GM21529 (cell line): Measurements from ENCODE around the gene TEAD2.

Experiments used
- ATAC-seq: cut with Tn5 transposase; IDR thresholded peaks from one replicate; pipeline ENCODE4 v1.9.1; 2021; ENCODE audit not compliant: unreplicated experiment

Gene TEAD2

GRCh38 chr19:49362048-49362928 is at the start of gene TEAD2:
Gene TEAD2, minus strand, starts transcription at chr19:49362416. Its CDS starts 2,341 bp downstream, at chr19:49360075.
- ATAC-seq: no peak

- no peak for ATAC-seq
These were observed 49.6 kb upstream of the TEAD2 start for GRCh38 chr19:49411681-49412326.

DNA sequence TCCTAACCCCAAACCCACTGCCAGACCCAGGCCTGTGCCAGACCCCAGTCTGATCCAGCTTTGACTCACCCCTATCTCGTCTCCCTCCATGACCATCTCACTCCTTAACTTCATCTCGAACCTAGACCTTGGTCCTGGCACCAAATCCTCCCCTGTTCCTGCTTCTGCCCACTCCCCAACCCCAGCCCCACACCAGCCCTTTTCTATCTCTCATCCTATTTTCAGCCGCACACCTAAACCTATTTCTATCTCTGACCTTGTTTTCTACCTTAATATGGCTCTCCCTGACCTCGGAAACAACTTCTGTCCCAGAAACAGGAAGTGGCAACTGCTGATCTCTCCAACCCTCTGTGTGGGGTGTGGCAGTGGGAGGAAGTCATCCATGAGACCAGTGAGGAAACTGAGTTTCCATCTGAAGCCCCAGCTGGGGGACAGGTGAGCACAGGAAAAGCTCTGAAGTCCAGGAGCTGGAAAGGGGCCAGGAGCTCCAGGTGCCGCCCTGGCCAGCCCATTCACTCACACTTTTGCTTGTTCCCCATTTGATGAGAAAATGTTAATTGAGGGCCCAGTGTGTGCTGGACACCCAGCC is 47.3 kb upstream of the TEAD2 start:
- ATAC-seq: no peak

DNA sequence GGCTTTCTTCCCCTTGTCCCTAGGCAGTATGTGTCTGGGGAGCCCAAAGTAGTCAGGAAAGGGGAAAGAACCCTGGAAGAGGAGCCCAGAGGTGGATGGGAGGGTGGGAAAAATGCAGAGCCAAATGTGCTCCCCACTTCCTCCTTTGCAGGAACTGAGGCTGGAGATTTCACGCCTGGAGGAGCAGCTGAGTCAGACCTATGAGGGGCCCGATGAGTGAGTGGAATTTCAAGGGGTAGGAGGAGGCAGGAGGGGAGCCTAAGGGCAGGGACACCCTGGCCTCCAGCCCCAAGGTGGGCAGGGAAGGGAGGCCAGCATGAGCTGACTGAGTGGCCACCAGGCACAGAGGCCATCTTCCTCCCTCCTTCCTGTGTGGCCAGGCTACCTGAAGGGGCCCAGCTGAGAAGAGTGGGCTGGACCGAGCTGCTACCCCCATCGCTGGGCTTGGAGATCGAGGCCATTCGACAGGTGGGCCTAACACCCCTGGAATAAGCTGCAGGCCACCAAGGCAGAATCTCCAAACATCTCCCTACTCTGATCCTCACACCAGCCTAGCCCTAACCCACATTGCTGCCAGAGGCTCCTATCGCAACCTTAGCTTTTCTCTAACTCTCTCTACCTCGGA is 46.7 kb upstream of the TEAD2 start:
- ATAC-seq: no peak

GRCh38 chr19:49407482-49408015 is 45.3 kb upstream of the TEAD2 start:
- no peak for ATAC-seq

DNA sequence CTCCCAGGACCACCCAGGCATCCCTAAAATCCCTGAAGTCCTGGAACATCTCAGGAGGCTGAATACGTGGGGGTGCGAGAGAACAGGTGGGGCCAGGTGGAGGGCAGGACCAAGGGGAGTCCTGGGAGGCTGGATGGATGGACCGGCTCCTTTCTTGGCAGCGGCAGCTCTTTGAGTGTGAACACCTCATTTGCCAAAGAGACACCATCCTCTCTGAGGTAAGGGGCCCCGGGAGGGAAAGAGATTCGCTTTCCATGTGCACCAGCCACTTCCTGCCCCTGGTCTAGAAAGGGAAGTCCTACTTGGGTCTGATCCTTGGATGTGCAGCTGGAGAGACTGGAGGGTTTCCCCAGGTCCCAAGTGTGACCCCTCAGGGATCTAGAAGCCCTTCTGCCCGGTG is 44.9 kb upstream of the TEAD2 start:
- no peak for ATAC-seq

DNA sequence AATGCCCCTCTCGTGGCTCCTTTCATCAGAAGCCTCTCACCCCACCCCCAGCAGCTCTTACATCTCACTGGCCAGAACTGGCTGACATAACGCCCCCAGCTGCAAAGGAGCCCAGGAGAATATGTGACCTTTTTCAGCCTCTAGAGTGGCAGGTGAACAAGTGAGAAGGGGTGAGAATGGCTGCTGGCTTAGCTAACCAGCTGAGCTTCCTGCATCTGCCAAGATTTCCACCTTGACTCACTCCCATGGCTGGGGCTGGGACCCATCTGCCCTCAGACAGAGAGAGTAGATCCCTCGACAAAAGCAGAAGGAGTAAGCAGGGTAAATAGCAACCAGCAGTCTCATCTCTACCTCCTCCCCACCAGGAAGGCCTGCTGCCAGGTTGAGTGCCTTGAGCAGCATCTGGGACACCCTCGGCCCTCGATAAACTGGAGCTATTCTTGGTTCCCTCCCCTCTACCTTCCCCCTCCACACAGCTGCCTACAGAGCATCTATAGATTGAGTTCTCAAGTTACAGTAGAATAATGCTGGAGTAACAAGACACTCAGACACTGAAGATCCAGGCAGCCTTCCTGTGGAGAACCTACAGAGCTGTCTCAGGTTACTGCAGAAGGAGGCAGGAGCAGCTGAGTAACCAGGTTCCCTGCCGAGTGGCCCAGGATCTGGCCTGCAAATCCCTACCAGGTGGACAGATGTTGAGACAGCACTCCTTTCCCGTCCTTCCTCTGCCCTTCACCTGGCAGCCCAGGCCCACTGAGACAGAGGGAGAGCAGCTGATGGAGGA is 41.4 kb upstream of the TEAD2 start:
- no peak for ATAC-seq

GRCh38 chr19:49400029-49400428 is 37.8 kb upstream of the TEAD2 start:
- no peak for ATAC-seq

GRCh38 chr19:49398931-49399330 is 36.7 kb upstream of the TEAD2 start:
- ATAC-seq: no peak

DNA sequence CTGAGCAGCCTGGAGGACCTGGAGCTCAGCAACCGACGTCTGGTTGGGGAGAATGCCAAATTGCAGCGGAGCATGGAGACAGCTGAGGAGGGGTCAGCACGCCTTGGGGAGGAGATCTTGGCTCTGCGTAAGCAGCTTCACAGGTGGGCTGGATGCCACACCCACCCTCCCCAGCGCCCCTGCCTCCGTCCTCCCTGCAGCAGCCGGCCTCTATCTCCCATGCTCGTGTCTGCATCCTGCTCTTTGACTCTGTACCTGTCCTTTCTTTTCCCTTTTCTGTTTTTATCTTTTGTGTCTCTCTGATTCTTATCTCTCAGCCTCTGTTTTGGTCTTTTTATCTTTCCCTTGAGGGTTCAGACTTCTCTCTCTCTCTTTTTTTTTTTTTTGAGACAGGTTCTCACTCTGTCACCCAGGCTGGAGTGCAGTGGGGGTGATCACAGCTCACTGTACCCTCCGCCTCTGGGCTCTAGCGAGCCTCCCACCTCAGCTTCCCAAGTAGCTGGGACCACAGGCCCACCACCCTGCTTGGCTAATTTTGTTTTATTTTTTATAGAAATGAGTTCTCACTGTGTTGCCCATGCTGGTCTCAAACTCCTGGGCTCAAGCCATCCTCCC is 35.9 kb upstream of the TEAD2 start:
- ATAC-seq: no peak

- ATAC-seq: no peak
These were observed 34.7 kb upstream of the TEAD2 start for GRCh38 chr19:49396738-49397505.

DNA sequence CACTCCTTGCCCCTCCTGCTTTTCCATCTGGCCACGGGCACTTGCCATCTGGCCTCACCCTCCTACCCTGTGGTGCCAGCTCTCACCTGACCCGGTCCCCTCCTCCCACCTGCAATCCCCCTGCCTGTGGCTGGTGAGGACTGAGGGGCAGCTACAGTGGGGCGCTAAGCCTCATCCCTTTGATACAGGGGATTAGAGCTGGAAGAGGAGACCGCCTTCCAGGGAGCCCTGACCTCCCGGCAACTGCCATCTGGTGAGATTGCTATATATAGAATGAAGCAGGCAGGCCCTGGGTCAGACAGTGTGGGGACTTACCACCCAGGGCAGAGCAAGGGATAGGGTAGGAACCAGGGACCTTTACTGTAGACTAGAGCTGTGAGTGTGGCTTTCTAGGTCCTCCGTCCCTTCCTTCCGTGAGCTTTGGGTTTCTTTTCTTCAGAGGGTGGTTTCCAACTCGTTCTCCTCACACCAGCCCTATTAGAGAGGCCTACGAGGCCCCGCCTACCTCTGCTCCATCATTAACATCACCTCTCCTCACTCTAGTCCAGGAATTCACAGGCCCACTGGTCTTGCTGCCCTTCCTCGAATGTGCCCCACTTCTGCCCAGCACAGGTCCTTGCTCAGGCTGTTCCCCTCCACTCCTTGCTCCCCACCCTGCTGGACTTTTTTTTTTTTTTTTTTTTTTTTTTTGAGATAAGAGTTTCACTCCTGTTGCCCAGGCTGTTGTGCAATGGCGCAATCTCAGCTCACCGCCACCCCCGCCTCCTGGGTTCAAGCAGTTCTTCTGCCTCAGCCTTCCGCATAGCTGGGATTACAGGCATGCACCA is 33.6 kb upstream of the TEAD2 start:
- no peak for ATAC-seq

- ATAC-seq: no peak
These were observed 31.7 kb upstream of the TEAD2 start for GRCh38 chr19:49393881-49394280.

DNA sequence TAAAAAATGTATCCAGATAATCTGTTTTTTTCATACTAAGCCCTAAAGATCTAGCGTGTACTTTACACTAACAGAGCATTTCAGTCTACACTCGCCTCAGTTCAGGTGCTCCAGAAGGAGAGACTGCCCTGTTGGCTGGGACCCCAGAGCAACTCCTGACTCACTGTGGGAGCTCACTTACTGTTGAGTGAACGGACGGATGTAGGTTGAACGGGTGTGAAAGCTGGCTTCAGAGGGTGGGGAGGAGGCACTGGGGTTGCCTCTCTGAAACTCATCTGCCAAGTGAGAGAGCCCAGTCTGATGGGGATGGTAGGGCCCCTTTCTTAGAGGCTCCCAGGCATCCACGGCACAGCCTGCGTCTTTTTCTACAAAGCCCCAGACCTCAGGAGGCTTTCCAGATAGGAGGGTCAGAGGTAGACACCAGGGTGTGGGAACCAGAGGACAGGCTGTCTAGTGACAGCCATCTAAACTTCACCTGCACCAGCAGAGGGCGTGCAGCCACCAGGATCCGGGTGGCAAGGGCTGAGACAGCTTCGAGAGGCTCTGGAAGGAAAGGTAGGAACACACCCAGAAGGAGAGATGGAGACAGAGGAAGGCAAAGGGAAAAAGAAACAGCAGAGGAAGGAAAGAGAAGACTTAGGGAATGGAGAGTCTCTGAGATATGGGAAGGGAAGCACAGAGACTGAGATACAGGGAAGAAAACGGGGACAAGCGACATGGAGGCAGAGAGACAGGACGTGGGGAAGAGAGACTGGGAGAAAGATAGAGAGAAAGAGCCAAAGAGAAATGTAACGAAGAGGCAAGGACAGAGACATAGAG is 29.6 kb upstream of the TEAD2 start:
- no peak for ATAC-seq

DNA sequence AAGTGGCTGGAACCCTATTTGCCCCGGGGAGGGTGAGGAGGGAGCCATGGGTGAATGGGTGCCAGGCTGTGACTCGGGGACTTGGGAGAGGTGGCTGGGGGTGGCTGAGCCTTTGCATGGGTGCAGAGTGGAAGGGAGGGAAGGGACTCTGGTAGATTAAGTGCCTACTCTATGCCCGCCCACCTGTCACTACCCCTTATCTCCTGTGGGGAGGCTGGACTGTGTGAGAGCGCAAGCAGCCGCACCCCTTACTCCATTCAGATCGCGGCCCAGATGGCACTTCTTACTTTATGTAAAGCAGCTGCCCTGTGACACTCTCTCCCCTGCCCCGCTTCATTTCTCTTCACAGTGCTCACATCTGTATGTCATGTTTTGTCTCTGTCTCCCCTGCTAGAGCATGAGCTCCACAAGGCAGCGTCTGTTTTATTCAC is 28.7 kb upstream of the TEAD2 start:
- ATAC-seq: no peak

DNA sequence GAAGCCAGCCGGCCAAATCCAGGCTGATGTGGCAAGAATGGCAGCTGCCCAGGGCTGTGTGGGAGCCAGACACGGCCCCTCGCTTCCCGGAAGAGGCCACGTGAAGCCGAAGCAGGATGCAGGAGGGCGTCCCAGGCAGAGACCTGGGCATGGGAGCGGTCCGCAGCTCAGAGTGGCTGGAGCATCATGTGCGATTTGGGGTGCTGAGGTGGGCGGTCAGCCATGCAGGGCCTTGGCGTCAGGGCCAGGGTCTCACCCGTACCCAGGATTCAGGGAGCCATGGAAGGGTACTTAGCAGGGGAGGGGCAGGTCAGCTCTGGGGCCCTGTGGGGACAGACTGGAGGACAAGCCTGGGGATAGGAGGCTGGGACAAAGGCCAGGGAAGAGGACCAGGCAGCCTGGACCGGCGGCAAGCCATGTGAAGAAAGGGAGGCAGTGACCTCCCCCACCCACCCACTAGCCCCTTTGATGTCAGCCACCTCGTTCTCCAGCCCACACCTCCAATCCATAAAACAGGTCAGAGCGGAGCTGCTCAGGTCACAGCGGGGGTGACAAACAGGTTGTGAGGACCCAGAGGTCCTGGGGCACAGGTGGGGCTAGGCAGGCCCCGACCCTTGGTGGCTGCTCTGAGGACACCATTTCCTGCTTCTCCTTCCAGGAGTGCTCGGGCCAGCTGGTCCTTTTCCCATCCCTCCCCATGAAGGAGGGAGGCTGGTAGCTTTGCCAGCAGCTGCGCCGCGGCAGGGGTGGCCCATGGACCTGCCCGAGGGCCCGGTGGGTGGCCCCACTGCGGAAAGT is 28.1 kb upstream of the TEAD2 start:
- ATAC-seq: no peak

DNA sequence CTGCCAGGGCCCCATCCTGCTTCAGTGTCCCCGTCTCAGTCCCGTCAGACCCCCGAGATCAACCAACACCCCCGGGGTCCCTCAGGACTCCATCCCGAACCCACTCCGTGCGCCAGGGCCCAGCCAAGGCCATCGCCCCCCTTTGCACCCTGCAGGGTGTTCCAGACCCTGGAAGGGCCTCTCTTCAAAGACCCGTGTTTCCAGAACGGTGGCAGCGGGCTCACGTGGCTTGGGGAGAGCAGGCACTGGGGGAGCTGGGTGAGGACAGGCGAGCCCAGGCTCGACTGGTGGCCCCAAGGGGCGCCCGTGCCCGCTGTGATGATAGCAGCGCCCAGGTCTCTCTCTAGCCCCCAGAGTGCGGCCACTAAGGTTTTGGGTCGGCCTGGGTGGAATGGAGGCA is 27.2 kb upstream of the TEAD2 start:
- ATAC-seq: no peak
